H1 (cell line): Measurements from ENCODE around the gene TYR. TPM values are rescaled to one million over a fixed set of nuclear protein-coding genes. Genes with fewer than 3 reads are reported as not detected.
A peak's percentile ranks its signal among the peaks of the same experiment; 100 is the strongest.

ENCODE experiments used
- CTCF ChIA-PET: fragments of 300-600 bp; sonication (Branson Sonifier 250); formaldehyde crosslinking; loops from one replicate; lab custom pipeline; 2021; ENCODE audit not compliant: partially characterized antibody; lab: Charles Lee
- POLR2A ChIA-PET: fragments of 300-600 bp; sonication (Branson Sonifier 250); formaldehyde crosslinking; loops from one replicate; lab custom pipeline; 2021; ENCODE audit warnings: inconsistent platforms; ENCODE audit not compliant: partially characterized antibody; lab: Charles Lee
- DNase-seq, 2 experiments: peaks; one replicate each; pipeline versions ENCODE4 v3.0.0 to v3.0.0-alpha.2; 2010 to 2022; ENCODE audit warnings: low spot score in 2 of 2, low read depth in 1 of 2, mixed read lengths in 1 of 2
- FAIRE-seq: peaks from 2 replicates; lab custom pipeline; 2011; peaks lifted over from hg19 to GRCh38; lab: Jason Lieb, UNC
- H2AFZ ChIP-seq: 2 replicates; pipeline ENCODE4 v1.8.1; 2012; ENCODE audit warnings: low read length, inconsistent platforms
- H2AK5ac ChIP-seq: 2 replicates; pipeline ENCODE4 v1.6.1; 2013; ENCODE audit warnings: low read depth, low read length
- H2BK120ac ChIP-seq: replicated peaks from 2 replicates; pipeline ENCODE3; 2013; ENCODE audit warnings: low read depth, low read length, inconsistent platforms
- H2BK12ac ChIP-seq: 2 replicates; pipeline ENCODE4 v1.6.1; 2013; ENCODE audit warnings: low read depth, low read length
- H2BK15ac ChIP-seq: 2 replicates; pipeline ENCODE4 v1.6.1; 2013; ENCODE audit warnings: low read length
- H2BK20ac ChIP-seq: 2 replicates; pipeline ENCODE4 v1.6.1; 2013; ENCODE audit warnings: low read length
- H2BK5ac ChIP-seq: 2 replicates; pipeline ENCODE4 v1.6.1; 2013; ENCODE audit warnings: low read depth, low read length
- H3K14ac ChIP-seq: 2 replicates; pipeline ENCODE4 v1.6.1; 2013; ENCODE audit warnings: inconsistent platforms; ENCODE audit not compliant: insufficient read length
- H3K18ac ChIP-seq: 2 replicates; pipeline ENCODE4 v1.6.1; 2013; ENCODE audit warnings: low read length; ENCODE audit errors: extremely low read depth
- H3K23ac ChIP-seq: 2 replicates; pipeline ENCODE4 v1.6.1; 2013; ENCODE audit warnings: inconsistent platforms; ENCODE audit not compliant: insufficient read length
- H3K23me2 ChIP-seq: 2 replicates; pipeline ENCODE4 v1.6.1; 2013; ENCODE audit warnings: low read depth, low read length
- H3K27ac ChIP-seq: 2 replicates; pipeline ENCODE4 v1.6.1; 2011; ENCODE audit warnings: low read depth, low read length, inconsistent platforms
- H3K27me3 ChIP-seq, 4 experiments: replicated peaks in 1 of 4; 1 replicate in 1 of 4; 2 replicates in 3 of 4; pipeline versions ENCODE4 v1.6.1 to v1.8.1; 2011 to 2013; ENCODE audit warnings: low read length in 3 of 4, mild to moderate bottlenecking in 3 of 4, inconsistent platforms in 2 of 4, mixed read lengths in 2 of 4, moderate library complexity in 1 of 4; ENCODE audit not compliant: control insufficient read depth in 3 of 4, insufficient read depth in 3 of 4; ENCODE audit errors: extremely low read depth in 1 of 4
- H3K36me3 ChIP-seq, 4 experiments: 2 replicates each; pipeline versions ENCODE4 v1.6.1 to v1.8.1; 2011 to 2013; ENCODE audit warnings: mild to moderate bottlenecking in 4 of 4, low read length in 3 of 4, moderate library complexity in 2 of 4, control low read depth in 1 of 4, inconsistent platforms in 1 of 4; ENCODE audit not compliant: insufficient read depth in 4 of 4, control insufficient read depth in 2 of 4
- H3K4ac ChIP-seq: replicated peaks from 2 replicates; pipeline ENCODE3; 2013; ENCODE audit warnings: low read length, low read depth, mixed read lengths, inconsistent platforms; ENCODE audit not compliant: insufficient read length
- H3K4me1 ChIP-seq, 4 experiments: replicated peaks in 1 of 4; 1 replicate in 1 of 4; 2 replicates in 3 of 4; pipeline versions ENCODE4 v1.6.1 to v1.8.1; 2011 to 2013; ENCODE audit warnings: low read length in 3 of 4, inconsistent platforms in 2 of 4, mixed read lengths in 1 of 4; ENCODE audit not compliant: insufficient read depth in 4 of 4, control insufficient read depth in 3 of 4
- H3K4me2 ChIP-seq, 2 experiments: 2 replicates each; pipeline versions ENCODE4 v1.6.1 to v1.8.1; 2011 to 2013; ENCODE audit warnings: low read depth in 2 of 2, low read length in 2 of 2, control low read depth in 1 of 2, inconsistent platforms in 1 of 2, mild to moderate bottlenecking in 1 of 2; ENCODE audit not compliant: insufficient read depth in 1 of 2
- H3K4me3 ChIP-seq, 4 experiments: fragments of 200-600, 300-600 bp in 1 of 4; sonication (generic), shearing (Covaris generic), sonication (Bioruptor Twin) in 1 of 4; 2 replicates each; pipeline versions ENCODE4 v1.5.1 to v1.8.1; 2011 to 2016; ENCODE audit warnings: low read length in 4 of 4, low read depth in 3 of 4, control low read depth in 2 of 4, inconsistent platforms in 2 of 4, mild to moderate bottlenecking in 2 of 4, mixed read lengths in 1 of 4, moderate library complexity in 1 of 4; ENCODE audit not compliant: insufficient read depth in 2 of 4; ENCODE audit errors: extremely low read depth in 1 of 4
- H3K56ac ChIP-seq: replicated peaks from 2 replicates; pipeline ENCODE3; 2013; ENCODE audit warnings: low read depth, mild to moderate bottlenecking, mixed read lengths, low read length, inconsistent platforms; ENCODE audit not compliant: insufficient read length
- H3K79me1 ChIP-seq: 2 replicates; pipeline ENCODE4 v1.6.1; 2013; ENCODE audit warnings: low read depth, low read length, control low read depth
- H3K79me2 ChIP-seq, 2 experiments: 2 replicates each; pipeline versions ENCODE4 v1.6.1 to v1.8.1; 2012 to 2013; ENCODE audit warnings: low read length in 2 of 2, mild to moderate bottlenecking in 2 of 2, inconsistent platforms in 1 of 2; ENCODE audit not compliant: insufficient read depth in 2 of 2, control insufficient read depth in 1 of 2
- H3K9ac ChIP-seq, 4 experiments: replicated peaks in 1 of 4; 1 replicate in 1 of 4; 2 replicates in 3 of 4; pipeline versions ENCODE4 v1.6.1 to v1.8.1; 2011 to 2013; ENCODE audit warnings: low read depth in 3 of 4, low read length in 3 of 4, control low read depth in 2 of 4, mild to moderate bottlenecking in 2 of 4, moderate library complexity in 2 of 4, inconsistent platforms in 1 of 4; ENCODE audit errors: extremely low read depth in 1 of 4
- H3K9me3 ChIP-seq, 2 experiments: 2 replicates each; pipeline versions ENCODE4 v1.6.1 to v1.8.1; 2012 to 2013; ENCODE audit warnings: mild to moderate bottlenecking in 2 of 2, moderate library complexity in 2 of 2, control low read depth in 1 of 2, inconsistent platforms in 1 of 2, low read depth in 1 of 2, low read length in 1 of 2, mixed read lengths in 1 of 2; ENCODE audit not compliant: insufficient read depth in 2 of 2
- H4K20me1 ChIP-seq, 2 experiments: replicated peaks in 1 of 2; 2 replicates each; pipeline versions ENCODE3 to v1.8.1; 2011 to 2013; ENCODE audit warnings: inconsistent platforms in 2 of 2, low read length in 2 of 2, mild to moderate bottlenecking in 1 of 2; ENCODE audit not compliant: insufficient read depth in 2 of 2, control insufficient read depth in 1 of 2
- H4K5ac ChIP-seq: 2 replicates; pipeline ENCODE4 v1.6.1; 2013; ENCODE audit warnings: low read length, low read depth, mixed read lengths, inconsistent platforms; ENCODE audit not compliant: insufficient read length
- H4K8ac ChIP-seq: 2 replicates; pipeline ENCODE4 v1.8.0; 2013; ENCODE audit warnings: mild to moderate bottlenecking, moderate library complexity, low read length, inconsistent platforms; ENCODE audit not compliant: insufficient read depth; ENCODE audit errors: extremely low read depth
- H4K91ac ChIP-seq: replicated peaks from 2 replicates; pipeline ENCODE3; 2013; ENCODE audit warnings: low read length, mixed read lengths, inconsistent platforms; ENCODE audit not compliant: insufficient read length
- CHD1 ChIP-seq: IDR thresholded peaks from 2 replicates; pipeline ENCODE4 v1.6.1; 2012; ENCODE audit warnings: low read depth, low read length, improper control_type of control experiment
- EP300 ChIP-seq, 2 experiments: IDR thresholded peaks; 1 replicate in 1 of 2; 2 replicates in 1 of 2; pipeline ENCODE4 v1.6.1; 2011 to 2012; ENCODE audit warnings: low read depth in 2 of 2, low read length in 2 of 2, mild to moderate bottlenecking in 2 of 2, borderline replicate concordance in 1 of 2, inconsistent platforms in 1 of 2, moderate library complexity in 1 of 2
- NANOG ChIP-seq: IDR thresholded peaks from 2 replicates; pipeline ENCODE4 v1.6.1; 2011; ENCODE audit warnings: low read length, low read depth, mild to moderate bottlenecking, inconsistent platforms; ENCODE audit not compliant: insufficient read depth, poor library complexity, severe bottlenecking
- TCF12 ChIP-seq: IDR thresholded peaks from 2 replicates; pipeline ENCODE4 v1.6.1; 2011; ENCODE audit warnings: low read depth, mild to moderate bottlenecking, low read length
- ZNF274 ChIP-seq: IDR thresholded peaks from 2 replicates; pipeline ENCODE4 v1.7.0; 2012; ENCODE audit warnings: low read length, borderline replicate concordance; ENCODE audit errors: extremely low read depth
- WGBS, 2 experiments: shearing (Covaris generic) in 1 of 2; methylation state at CpG; one replicate each; pipeline versions ENCODE4 v1.1.6 to v1.1.7; 2013 to 2015; ENCODE audit warnings: low lambda C conversion rate in 2 of 2, mixed read lengths in 2 of 2, inconsistent platforms in 1 of 2, low coverage in 1 of 2, missing lambda C conversion rate in 1 of 2; ENCODE audit not compliant: insufficient replicate concordance in 2 of 2, insufficient coverage in 1 of 2, insufficient read length in 1 of 2; ENCODE audit errors: extremely low coverage in 1 of 2, missing lambda C conversion rate in 1 of 2; 5-methylcytosine and 5-hydroxymethylcytosine counted together
- polyA plus RNA-seq, 7 experiments: library from polyadenylated mRNA; depleted of rRNA in 3 of 7; stranded (reverse) in 5 of 7; unstranded in 2 of 7; fragments of >200 nt in 5 of 7; fragments of 200-250 nt in 2 of 7; gene quantifications; 1 replicate in 5 of 7; 2 replicates in 1 of 7; 4 replicates in 1 of 7; pipeline versions ENCODE4 v1.2.1 to v1.2.3, GENCODE V29; 2011 to 2013; ENCODE audit warnings: missing spikeins in 2 of 7, mixed read lengths in 2 of 7
- total RNA-seq: library from RNA; stranded (reverse); fragmentation: NEBNext Ultra II Directional; extraction: Animal tissue kit (Norgen Biotek cat#: 25700); gene quantifications from 2 replicates; pipeline ENCODE4 v1.2.1, GENCODE V29; 2021

TYR gene
- total and polyA plus RNA-seq, 2 of the 8 experiments (the other 6 are each of a cell fraction or from before 2014, with no cell fraction given) = not detected

GRCh38 chr11:89220684-89221339 lies 43.1 kb downstream of the TYR start:
- no peak overlapping the region for H3K27ac ChIP-seq
- no peak overlapping the region for H3K23ac ChIP-seq
- peaks cover 0 to 3% (median 1%) of the 10 kb centered on the region in 4 experiments; a peak in 1 of 7 replicates for H3K4me1 ChIP-seq
- H3K4me3 ChIP-seq = no peak overlapping the region
- no peak overlapping the region for H3K14ac ChIP-seq
- H2BK20ac ChIP-seq = no peak overlapping the region
- no peaks in the 10 kb centered on the region for H3K79me2 ChIP-seq
- no peak overlapping the region for H2BK15ac ChIP-seq
- DNase-seq = no peak
- H3K79me1 ChIP-seq = no peaks in the 10 kb centered on the region
- no peak overlapping the region for H4K8ac ChIP-seq
- H3K9me3 ChIP-seq = no peaks in the 10 kb centered on the region
- H3K36me3 ChIP-seq = no peaks in the 10 kb centered on the region
- no peak overlapping the region for H2AK5ac ChIP-seq
- H2BK120ac ChIP-seq = no peak overlapping the region
- H3K4me2 ChIP-seq = 0 out of 4 replicates have a peak overlapping the region, but pooled peaks of 1 of the 2 experiments have one; percentile 13
- no peak overlapping the region for H3K9ac ChIP-seq
- H4K91ac ChIP-seq = no peak overlapping the region
- H3K23me2 ChIP-seq = no peaks in the 10 kb centered on the region
- no peak overlapping the region for H3K4ac ChIP-seq
- H4K20me1 ChIP-seq = no peaks in the 10 kb centered on the region
- H2AFZ ChIP-seq = no peak overlapping the region
- TF ChIP-seq NANOG = no peak
- no peak for TF ChIP-seq CHD1
- 0 out of 3 replicates have a peak, but pooled peaks of 1 of the 2 experiments have one; percentile 22 for TF ChIP-seq EP300 (IDR thresholded peaks at IDR 0.05; ENCODE audit: borderline replicate concordance in 1 of 2, low read depth in 2 of 2, low read length in 2 of 2)
- TF ChIP-seq TCF12 = 0 out of 2 replicates have a peak, but pooled peaks have one; percentile 72
- TF ChIP-seq ZNF274 = no peak
- H3K56ac ChIP-seq = no peak overlapping the region
- peak; percentile 48 for FAIRE-seq
- no peak overlapping the region for H3K18ac ChIP-seq
- no peak overlapping the region; the same call in 1 of the 2 replicates for H2BK12ac ChIP-seq
- ChIA-PET CTCF (interaction anchor here (0.7 kb wide), 1 partner anchor 38 kb away, joined by 3 read pairs; no protein-coding TSS in a partner anchor), POLR2A (no interaction called here)
- 75% methylated on average over 8 of the region's 8 CpGs; no CpG with 5 or more reads in 1 of the 2 experiments for WGBS, 2 experiments
- no peak overlapping the region for H2BK5ac ChIP-seq
- no peaks in the 10 kb centered on the region for H3K27me3 ChIP-seq
- no peak overlapping the region for H4K5ac ChIP-seq
